ENCODE data around the gene MTO1. TPM values are rescaled to one million over a fixed set of nuclear protein-coding genes. Genes with fewer than 3 reads are reported as not detected.
"Not testable (repeated sequence)": the region's sequence is repeated elsewhere in the genome, so short reads cannot be mapped to it uniquely, and the experiment has no call there.

The MTO1 gene
- total RNA-seq, 1 experiment from 2014 or later, result 58.9 TPM

DNA sequence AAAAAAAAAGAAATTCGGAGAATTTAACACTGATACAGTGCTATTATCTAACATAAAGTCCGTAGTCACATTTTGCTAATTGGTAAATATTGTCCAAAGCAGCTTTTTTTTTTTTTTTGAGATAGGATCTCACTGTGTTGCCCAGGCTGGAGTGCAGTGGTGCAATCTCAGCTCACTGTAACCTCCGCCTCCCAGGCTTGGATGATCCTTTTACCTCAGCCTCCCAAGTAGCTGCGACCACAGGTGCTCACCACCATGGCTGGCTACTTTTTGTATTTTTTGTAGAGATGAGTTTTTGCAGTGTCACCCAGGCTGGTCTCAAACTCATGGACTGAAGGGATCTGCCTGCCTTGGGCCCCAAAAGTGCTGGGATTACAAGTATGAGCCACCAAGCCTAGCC is 15.9 kb downstream of the MTO1 start:
- peaks cover 23% of the 10 kb centered on the region for H3K36me3 ChIP-seq (replicated peaks; ENCODE audit: control insufficient read depth, insufficient read depth, low read length)
- no peaks in the 10 kb centered on the region for H3K27me3 ChIP-seq (ENCODE audit: control insufficient read depth, insufficient read depth, low read length)
- H3K4me3 ChIP-seq (ENCODE audit: insufficient read depth, low read depth, low read length), result no peak overlapping the region
- no peak for DNase-seq

DNA sequence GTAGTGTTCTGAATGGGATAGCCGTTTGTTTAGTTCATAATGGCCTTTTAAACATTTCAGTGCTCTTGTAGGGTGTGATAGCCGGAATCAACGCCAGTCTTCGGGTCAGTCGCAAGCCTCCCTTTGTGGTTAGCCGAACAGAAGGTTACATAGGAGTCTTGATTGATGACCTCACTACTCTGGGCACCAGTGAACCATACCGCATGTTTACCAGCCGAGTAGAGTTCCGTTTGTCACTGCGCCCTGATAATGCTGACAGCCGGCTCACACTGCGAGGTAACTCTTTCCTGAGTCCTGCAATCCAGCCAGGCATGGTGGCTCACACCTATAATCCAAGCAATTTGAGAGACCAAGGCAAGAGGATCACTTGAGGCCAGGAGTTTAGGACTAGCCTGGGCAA is 20.4 kb downstream of the MTO1 start:
- Histone ChIP-seq H3K36me3 (replicated peaks; ENCODE audit: control insufficient read depth, insufficient read depth, low read length) (peaks cover 19% of the 10 kb centered on the region), H3K27me3 (ENCODE audit: control insufficient read depth, insufficient read depth, low read length) (no peaks in the 10 kb centered on the region), H3K4me3 (ENCODE audit: insufficient read depth, low read depth, low read length) (no peak overlapping the region)
- no peak for DNase-seq

DNA sequence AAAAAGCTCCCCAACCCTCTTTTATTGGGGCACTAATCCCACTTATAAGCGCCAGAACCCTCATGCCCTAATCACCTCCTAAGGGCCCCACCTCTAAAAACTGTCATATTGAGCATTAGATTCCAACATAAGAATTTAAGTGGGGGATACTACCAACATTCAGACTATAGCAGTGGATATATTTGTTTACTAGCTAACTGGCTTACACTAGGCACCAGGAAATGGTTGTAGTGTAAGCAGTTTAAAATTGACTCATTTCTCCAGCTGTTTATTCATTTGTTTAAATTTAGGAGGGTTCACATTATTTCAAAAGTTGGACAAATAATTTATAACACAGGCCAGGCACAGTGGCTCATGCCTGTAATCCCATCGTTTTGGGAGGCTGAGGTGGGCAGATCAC is 22.9 kb downstream of the MTO1 start:
- no peak for DNase-seq
- Histone ChIP-seq H3K4me3 (ENCODE audit: insufficient read depth, low read depth, low read length) (no peak overlapping the region), H3K36me3 (replicated peaks; ENCODE audit: control insufficient read depth, insufficient read depth, low read length) (peaks cover 22% of the 10 kb centered on the region), H3K27me3 (ENCODE audit: control insufficient read depth, insufficient read depth, low read length) (no peaks in the 10 kb centered on the region)

DNA sequence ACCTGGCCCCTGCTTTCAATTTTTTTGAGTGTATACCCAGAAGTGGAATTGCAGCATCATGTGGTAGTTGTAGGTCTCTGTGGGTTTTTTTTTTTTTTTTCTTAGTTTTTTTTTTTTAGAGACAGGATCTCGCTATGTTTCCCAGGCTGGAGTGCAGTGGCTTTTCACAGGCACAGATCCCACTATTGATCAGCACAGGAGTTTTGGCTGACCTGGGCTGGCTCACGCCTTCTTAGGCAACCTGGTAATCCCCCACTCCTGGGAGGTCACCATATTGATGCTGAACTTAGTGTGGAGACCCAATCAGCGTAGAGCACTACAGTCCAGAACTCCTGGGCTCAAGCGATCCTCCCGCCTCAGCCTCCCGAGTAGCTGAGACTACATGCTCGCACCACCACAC is 25.9 kb downstream of the MTO1 start:
- Histone ChIP-seq H3K36me3 (replicated peaks; ENCODE audit: control insufficient read depth, insufficient read depth, low read length) (peaks cover 12% of the 10 kb centered on the region), H3K27me3 (ENCODE audit: control insufficient read depth, insufficient read depth, low read length) (no peaks in the 10 kb centered on the region), H3K4me3 (ENCODE audit: insufficient read depth, low read depth, low read length) (no peak overlapping the region)
- DNase-seq, result no peak

DNA sequence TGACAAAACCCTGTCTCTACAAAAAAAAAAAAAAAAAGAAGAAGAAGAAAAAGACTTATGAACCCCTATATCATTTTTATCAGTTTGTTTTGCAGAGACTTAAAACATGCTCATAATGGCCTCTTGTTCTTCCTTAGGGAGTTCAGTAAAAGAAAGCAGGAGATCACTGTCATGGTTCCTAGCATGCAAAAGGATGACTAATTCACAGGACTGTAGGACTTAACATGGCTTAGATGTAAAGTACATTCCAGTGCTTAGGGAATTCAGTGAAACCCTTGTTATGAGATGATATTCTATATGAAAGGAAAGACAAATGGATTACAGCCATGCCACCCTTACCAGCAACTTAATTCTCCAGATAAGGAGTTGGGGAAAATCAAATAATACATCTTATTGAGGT is 29.8 kb downstream of the MTO1 start:
- Histone ChIP-seq H3K4me3 (ENCODE audit: insufficient read depth, low read depth, low read length) (no peak overlapping the region), H3K27me3 (ENCODE audit: control insufficient read depth, insufficient read depth, low read length) (no peaks in the 10 kb centered on the region), H3K36me3 (replicated peaks; ENCODE audit: control insufficient read depth, insufficient read depth, low read length) (peaks cover 9% of the 10 kb centered on the region)
- DNase-seq, result no peak

DNA sequence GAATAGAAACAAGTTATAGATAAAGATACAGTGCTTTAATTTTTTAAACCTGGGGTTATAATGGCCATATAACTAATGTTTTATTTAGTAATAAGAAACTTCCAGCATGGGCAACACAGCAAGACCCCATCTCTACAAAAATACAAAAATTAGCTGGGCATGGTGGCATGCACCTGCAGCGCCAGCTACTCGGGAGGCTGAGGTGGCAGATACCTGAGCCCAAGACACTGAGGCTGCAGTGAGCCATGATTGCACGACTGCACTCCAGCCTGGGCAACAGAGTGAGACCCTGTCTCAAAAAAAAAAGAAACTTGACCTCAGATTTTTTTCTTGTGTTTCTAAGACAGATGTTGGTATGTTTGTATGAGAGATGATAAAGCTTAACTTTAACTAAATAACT is 36.4 kb downstream of the MTO1 start:
- Histone ChIP-seq H3K4me3 (ENCODE audit: insufficient read depth, low read depth, low read length) (no peak overlapping the region), H3K36me3 (replicated peaks; ENCODE audit: control insufficient read depth, insufficient read depth, low read length) (peaks cover 11% of the 10 kb centered on the region), H3K27me3 (ENCODE audit: control insufficient read depth, insufficient read depth, low read length) (no peaks in the 10 kb centered on the region)
- DNase-seq, result no peak

DNA sequence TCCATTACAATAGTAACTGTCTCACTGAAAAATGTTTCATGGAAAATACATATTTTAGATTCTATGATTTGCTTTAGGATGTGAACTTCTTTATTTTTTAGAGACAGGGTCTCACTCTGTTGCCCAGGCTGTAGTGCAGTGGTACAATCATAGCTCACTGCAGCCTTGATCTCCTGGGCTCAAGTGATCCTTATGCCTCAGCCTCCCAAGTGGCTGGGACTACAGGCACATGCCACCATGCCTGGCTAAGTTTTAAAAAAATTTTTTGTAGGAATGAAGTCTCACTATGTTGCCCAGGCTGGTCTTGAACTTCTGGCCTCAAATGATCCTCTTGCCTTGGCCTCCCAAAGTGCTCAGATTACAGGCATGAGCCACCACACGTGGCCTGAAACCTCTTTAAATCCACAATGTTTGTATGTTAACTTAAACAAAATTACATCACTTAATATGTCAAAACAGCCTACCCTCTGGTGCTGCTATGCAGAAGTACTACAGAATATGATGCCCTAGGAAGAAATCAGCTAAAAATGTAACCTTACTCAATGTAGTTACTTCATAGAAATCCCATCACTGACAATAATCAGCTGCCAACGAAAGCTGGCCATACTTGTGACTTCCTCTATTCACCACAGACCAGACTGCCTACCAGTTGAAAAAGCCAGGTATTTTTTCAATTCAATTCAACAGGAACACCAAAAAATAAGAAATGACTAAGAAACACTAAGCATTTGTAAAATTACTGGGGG is 41.7 kb downstream of the MTO1 start:
- peaks cover 9% of the 10 kb centered on the region; the same call in 1 of the 2 replicates for H3K36me3 ChIP-seq (replicated peaks; ENCODE audit: control insufficient read depth, insufficient read depth, low read length)
- no peak for DNase-seq
- H3K27me3 ChIP-seq (ENCODE audit: control insufficient read depth, insufficient read depth, low read length), result no peaks in the 10 kb centered on the region
- no peak overlapping the region for H3K4me3 ChIP-seq (ENCODE audit: insufficient read depth, low read depth, low read length)

DNA sequence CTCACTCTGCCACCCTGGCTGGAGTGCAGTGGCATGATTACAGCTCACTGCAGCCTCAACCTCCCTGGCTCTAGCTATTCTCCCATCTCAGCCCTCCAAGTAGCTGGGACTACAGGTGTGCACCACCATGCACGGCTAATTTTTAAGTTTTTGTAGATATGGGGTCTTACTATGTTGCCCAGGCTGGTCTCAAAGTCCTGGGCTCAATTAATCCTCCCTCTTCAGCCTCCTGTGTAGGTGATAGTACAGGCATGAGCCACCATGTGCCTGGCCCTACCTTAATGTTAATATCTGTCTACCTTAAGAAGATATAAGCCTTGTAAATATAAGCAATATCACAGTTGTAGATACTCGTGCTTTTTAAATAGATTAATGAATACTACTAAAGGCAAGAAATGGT is 42.6 kb downstream of the MTO1 start:
- DNase-seq, result no peak

DNA sequence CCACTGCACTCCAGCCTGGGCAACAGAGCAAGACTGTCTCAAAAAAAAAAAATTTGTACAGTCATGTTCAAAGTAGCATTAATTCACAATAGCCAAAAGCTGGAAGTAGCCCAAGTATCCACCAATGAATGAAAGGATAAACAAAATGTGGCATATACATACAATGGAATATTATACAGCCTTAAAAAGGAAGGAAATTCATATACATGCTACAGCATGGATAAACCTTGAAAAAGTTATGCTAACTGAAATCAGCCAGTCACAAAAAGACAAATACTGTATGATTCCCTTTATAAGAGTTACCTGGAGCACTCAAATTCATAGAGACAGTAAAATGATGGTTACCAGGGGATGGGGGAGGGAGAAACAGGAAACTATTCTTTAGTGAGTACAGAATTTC is 43.6 kb downstream of the MTO1 start:
- no peak for DNase-seq
- H3K36me3 ChIP-seq (replicated peaks; ENCODE audit: control insufficient read depth, insufficient read depth, low read length), result peaks cover 9% of the 10 kb centered on the region; the same call in 1 of the 2 replicates
- H3K4me3 ChIP-seq (ENCODE audit: insufficient read depth, low read depth, low read length), result no peak overlapping the region
- H3K27me3 ChIP-seq (ENCODE audit: control insufficient read depth, insufficient read depth, low read length), result no peaks in the 10 kb centered on the region

More for the DNA sequence above, 42.6 kb downstream of the MTO1 start:
- H3K4me3 ChIP-seq (ENCODE audit: insufficient read depth, low read depth, low read length), result no peak overlapping the region
- H3K36me3 ChIP-seq (replicated peaks; ENCODE audit: control insufficient read depth, insufficient read depth, low read length), result peaks cover 9% of the 10 kb centered on the region; the same call in 1 of the 2 replicates
- no peaks in the 10 kb centered on the region for H3K27me3 ChIP-seq (ENCODE audit: control insufficient read depth, insufficient read depth, low read length)

DNA sequence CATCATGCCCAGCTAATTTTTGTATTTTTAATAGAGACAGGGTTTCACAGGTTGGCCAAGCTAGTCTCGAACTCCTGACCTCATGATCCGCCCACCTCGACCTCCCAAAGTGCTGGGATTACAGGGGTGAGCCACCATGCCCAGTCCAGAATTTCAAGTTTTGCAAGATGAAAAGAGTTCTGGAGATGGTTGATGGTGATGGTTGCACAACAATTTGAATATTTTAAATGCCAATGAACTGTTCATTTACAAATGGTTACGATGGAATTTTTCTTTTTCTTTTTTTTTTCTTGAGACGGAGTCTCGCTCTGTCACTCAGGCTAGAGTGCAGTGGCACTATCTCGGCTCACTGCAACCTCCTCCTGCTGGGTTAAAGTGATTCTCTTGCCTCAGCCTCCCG is 44.2 kb downstream of the MTO1 start:
- not testable (repeated sequence) for H3K4me3 ChIP-seq (ENCODE audit: insufficient read depth, low read depth, low read length); H3K36me3 ChIP-seq (replicated peaks; ENCODE audit: control insufficient read depth, insufficient read depth, low read length); DNase-seq; H3K27me3 ChIP-seq (ENCODE audit: control insufficient read depth, insufficient read depth, low read length)

DNA sequence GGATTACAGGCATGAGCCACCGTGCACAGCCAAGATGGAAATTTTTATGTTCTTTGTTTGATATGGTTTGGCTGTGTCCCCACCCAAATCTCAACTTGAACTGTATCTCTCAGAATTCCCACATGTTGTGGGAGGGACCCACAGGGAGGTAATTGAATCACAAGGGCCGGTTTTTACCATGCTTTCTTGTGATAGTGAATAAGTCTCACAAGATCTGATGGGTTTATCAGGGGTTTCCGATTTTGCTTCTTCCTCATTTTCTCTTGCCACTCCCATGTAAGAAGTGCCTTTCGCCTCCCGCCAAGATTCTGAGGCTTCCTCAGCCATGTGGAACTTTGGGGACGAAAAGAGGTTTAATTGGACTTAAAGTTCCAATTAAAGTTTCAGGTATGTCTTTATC is 44.7 kb downstream of the MTO1 start:
- Histone ChIP-seq H3K4me3 (ENCODE audit: insufficient read depth, low read depth, low read length) (no peak overlapping the region), H3K27me3 (ENCODE audit: control insufficient read depth, insufficient read depth, low read length) (no peaks in the 10 kb centered on the region), H3K36me3 (replicated peaks; ENCODE audit: control insufficient read depth, insufficient read depth, low read length) (peaks cover 4% of the 10 kb centered on the region; the same call in 1 of the 2 replicates)
- DNase-seq, result no peak

DNA sequence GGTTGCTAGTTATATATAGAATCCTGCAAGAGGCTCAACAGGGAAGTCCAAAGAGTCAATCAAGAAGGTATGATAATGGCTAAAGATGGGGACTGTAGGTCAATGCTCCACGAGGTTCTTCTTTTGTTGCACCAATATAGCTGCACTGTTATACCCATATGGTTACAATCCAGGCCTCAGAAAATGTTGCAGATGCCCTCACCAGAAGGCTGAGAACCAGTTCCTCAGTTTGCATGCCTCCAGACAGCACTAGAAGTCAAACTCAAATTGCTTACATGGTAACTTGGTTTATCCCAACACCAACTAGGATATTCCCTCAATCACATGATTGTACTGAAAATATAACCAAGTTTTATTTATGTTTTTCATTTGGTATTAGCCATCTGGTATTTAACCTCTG is 47.2 kb downstream of the MTO1 start:
- DNase-seq, result no peak
- H3K27me3 ChIP-seq (ENCODE audit: control insufficient read depth, insufficient read depth, low read length), result no peaks in the 10 kb centered on the region

DNA sequence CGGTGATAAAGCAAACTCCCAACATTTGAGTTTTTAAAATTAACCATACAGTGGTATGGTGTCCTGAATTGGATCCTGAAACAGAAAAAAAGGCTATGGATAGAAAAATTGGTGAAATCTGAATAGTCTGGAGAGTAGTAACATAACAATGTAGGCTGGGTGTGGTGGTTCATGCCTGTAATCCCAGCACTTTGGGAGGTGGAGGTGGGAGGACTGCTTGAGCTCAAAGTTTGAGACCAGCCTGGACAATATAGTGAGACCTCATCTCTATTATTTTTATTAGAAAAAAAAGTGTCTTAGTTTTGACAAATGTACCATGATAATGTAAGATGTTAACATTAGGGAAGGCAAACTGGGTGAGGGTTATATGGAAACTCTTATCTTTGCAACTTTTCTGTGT is 48.3 kb downstream of the MTO1 start:
- H3K27me3 ChIP-seq (ENCODE audit: control insufficient read depth, insufficient read depth, low read length), result no peaks in the 10 kb centered on the region
- no peak overlapping the region for H3K4me3 ChIP-seq (ENCODE audit: insufficient read depth, low read depth, low read length)
- H3K36me3 ChIP-seq (replicated peaks; ENCODE audit: control insufficient read depth, insufficient read depth, low read length), result no peaks in the 10 kb centered on the region
- DNase-seq, result no peak

More for the DNA sequence above, 47.2 kb downstream of the MTO1 start:
- no peak overlapping the region for H3K4me3 ChIP-seq (ENCODE audit: insufficient read depth, low read depth, low read length)
- peaks cover 1% of the 10 kb centered on the region; the same call in 1 of the 2 replicates for H3K36me3 ChIP-seq (replicated peaks; ENCODE audit: control insufficient read depth, insufficient read depth, low read length)

DNA sequence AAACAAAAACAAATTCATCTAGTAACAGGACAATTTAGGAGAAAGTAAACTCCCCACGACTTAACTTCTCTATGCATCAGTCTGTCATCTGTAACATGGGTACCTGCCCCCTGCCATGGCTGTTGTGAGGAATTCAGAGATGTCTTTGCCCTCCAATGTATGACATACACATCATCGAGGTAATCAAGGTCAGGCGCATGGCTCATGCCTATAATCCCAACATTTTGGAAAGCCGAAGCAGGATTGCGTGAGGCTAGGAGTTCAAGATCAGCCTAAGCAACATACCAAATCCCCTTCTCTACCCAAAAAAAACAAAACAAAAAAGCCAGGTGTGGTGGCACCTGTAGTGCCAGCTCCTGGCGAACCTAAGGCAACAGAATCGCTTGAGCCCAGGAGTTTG is 50.3 kb downstream of the MTO1 start:
- Histone ChIP-seq H3K4me3 (ENCODE audit: insufficient read depth, low read depth, low read length) (no peak overlapping the region), H3K36me3 (replicated peaks; ENCODE audit: control insufficient read depth, insufficient read depth, low read length) (peaks cover 5% of the 10 kb centered on the region), H3K27me3 (ENCODE audit: control insufficient read depth, insufficient read depth, low read length) (no peaks in the 10 kb centered on the region)
- no peak for DNase-seq

DNA sequence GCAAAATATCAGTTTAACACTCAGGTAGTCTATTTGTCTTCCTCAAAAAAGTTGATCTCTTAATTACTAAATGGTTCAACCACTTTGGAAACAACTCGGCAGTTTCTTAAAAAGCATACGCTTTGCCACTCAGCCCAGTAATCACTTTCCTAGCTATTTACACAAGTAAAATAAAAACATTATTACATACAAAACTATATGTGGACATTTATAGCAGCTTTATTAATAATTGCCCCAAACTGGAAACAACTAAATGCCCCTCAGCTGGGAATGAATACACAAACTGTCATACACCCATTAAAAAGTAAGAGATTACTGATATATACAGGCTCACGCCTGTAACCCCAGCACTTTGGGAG is 51.9 kb downstream of the MTO1 start:
- Histone ChIP-seq H3K36me3 (replicated peaks; ENCODE audit: control insufficient read depth, insufficient read depth, low read length) (peaks cover 15% of the 10 kb centered on the region), H3K27me3 (ENCODE audit: control insufficient read depth, insufficient read depth, low read length) (no peaks in the 10 kb centered on the region), H3K4me3 (ENCODE audit: insufficient read depth, low read depth, low read length) (no peak overlapping the region)
- no peak for DNase-seq

DNA sequence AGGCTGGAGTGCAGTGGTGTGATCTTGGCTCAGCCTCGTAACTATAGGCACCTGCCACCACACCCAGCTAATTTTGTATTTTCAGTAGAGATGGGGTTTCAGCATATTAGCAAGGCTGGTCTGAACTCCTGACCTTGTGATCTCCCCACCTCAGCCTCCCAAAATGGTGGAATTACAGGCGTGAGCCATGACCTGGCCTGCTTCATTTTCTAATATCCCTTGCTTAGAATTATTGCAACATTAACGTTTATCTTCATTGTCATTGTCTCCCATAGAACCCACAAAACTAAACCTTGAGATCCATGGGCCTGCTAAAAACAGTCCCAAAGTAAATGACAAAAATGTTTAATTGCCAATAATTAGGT is 53.2 kb downstream of the MTO1 start:
- H3K4me3 ChIP-seq (ENCODE audit: insufficient read depth, low read depth, low read length), result no peak overlapping the region
- no peak for DNase-seq
- H3K27me3 ChIP-seq (ENCODE audit: control insufficient read depth, insufficient read depth, low read length), result no peaks in the 10 kb centered on the region
- H3K36me3 ChIP-seq (replicated peaks; ENCODE audit: control insufficient read depth, insufficient read depth, low read length), result peaks cover 24% of the 10 kb centered on the region

Measured in H7 (cell line).